H9 (cell line): ENCODE measurements around the gene ASAP3. TPM values are rescaled to one million over a fixed set of nuclear protein-coding genes. Genes with fewer than 3 reads are reported as not detected.
A peak's percentile ranks its signal among the peaks of the same experiment; 100 is the strongest.

Experiments
- DNase-seq: peaks from one replicate; pipeline ENCODE4 v3.0.0-alpha.2; 2017
- H2AFZ ChIP-seq: one replicate; pipeline ENCODE4 v1.6.1; 2013; ENCODE audit warnings: mild to moderate bottlenecking, low read length, control low read depth, moderate library complexity
- H2AK5ac ChIP-seq: 2 replicates; pipeline ENCODE4 v1.6.1; 2013; ENCODE audit warnings: low read length, control low read depth, mixed read lengths; ENCODE audit not compliant: insufficient read length
- H2BK120ac ChIP-seq: one replicate; pipeline ENCODE4 v1.6.1; 2013; ENCODE audit warnings: low read depth, mild to moderate bottlenecking, low read length, control low read depth, inconsistent platforms; ENCODE audit not compliant: poor library complexity, severe bottlenecking
- H2BK12ac ChIP-seq: 2 replicates; pipeline ENCODE4 v1.6.1; 2013; ENCODE audit warnings: low read length, control low read depth, mixed read lengths, low read depth; ENCODE audit not compliant: insufficient read length
- H2BK15ac ChIP-seq: 2 replicates; pipeline ENCODE4 v1.6.1; 2013; ENCODE audit warnings: low read depth, low read length, control low read depth
- H2BK20ac ChIP-seq: one replicate; pipeline ENCODE4 v1.6.1; 2013; ENCODE audit warnings: low read depth, mild to moderate bottlenecking, low read length, control low read depth, inconsistent platforms; ENCODE audit not compliant: poor library complexity, severe bottlenecking
- H2BK5ac ChIP-seq: 2 replicates; pipeline ENCODE4 v1.6.1; 2013; ENCODE audit warnings: low read length, control low read depth, mixed read lengths; ENCODE audit not compliant: insufficient read length
- H3K14ac ChIP-seq: 2 replicates; pipeline ENCODE4 v1.6.1; 2013; ENCODE audit warnings: low read length, control low read depth; ENCODE audit not compliant: insufficient read depth
- H3K18ac ChIP-seq: 2 replicates; pipeline ENCODE4 v1.6.1; 2013; ENCODE audit warnings: low read depth, mild to moderate bottlenecking, mixed read lengths, low read length, control low read depth; ENCODE audit not compliant: insufficient read length
- H3K23ac ChIP-seq: 2 replicates; pipeline ENCODE4 v1.6.1; 2013; ENCODE audit warnings: low read length, control low read depth, mixed read lengths, low read depth; ENCODE audit not compliant: insufficient read length
- H3K23me2 ChIP-seq: 2 replicates; pipeline ENCODE4 v1.6.1; 2013; ENCODE audit warnings: low read depth, mild to moderate bottlenecking, mixed read lengths, low read length, control low read depth; ENCODE audit not compliant: insufficient read length, poor library complexity, severe bottlenecking
- H3K27ac ChIP-seq: 2 replicates; pipeline ENCODE4 v1.5.1; 2013; ENCODE audit warnings: low read length, control low read depth, mixed read lengths, low read depth; ENCODE audit not compliant: insufficient read length
- H3K27me3 ChIP-seq: 2 replicates; pipeline ENCODE4 v1.6.1; 2013; ENCODE audit warnings: low read length, control low read depth, inconsistent platforms; ENCODE audit not compliant: insufficient read depth
- H3K4ac ChIP-seq: 2 replicates; pipeline ENCODE4 v1.6.1; 2013; ENCODE audit warnings: low read depth, mild to moderate bottlenecking, control low read depth, inconsistent platforms, low read length, moderate library complexity
- H3K4me1 ChIP-seq: 2 replicates; pipeline ENCODE4 v1.6.1; 2013; ENCODE audit warnings: low read length, control low read depth, inconsistent platforms; ENCODE audit not compliant: insufficient read depth
- H3K4me2 ChIP-seq: 2 replicates; pipeline ENCODE4 v1.6.1; 2013; ENCODE audit warnings: low read length, control low read depth, mixed read lengths; ENCODE audit not compliant: insufficient read length, insufficient read depth
- H3K56ac ChIP-seq: 2 replicates; pipeline ENCODE4 v1.6.1; 2013; ENCODE audit warnings: low read depth, mild to moderate bottlenecking, mixed read lengths, low read length, control low read depth; ENCODE audit not compliant: insufficient read length
- H3K79me1 ChIP-seq: 2 replicates; pipeline ENCODE4 v1.6.1; 2013; ENCODE audit warnings: low read depth, mild to moderate bottlenecking, moderate library complexity, low read length, control low read depth, inconsistent platforms; ENCODE audit not compliant: insufficient read depth, poor library complexity, severe bottlenecking
- H3K79me2 ChIP-seq: 2 replicates; pipeline ENCODE4 v1.6.1; 2013; ENCODE audit warnings: low read length, control low read depth, inconsistent platforms; ENCODE audit not compliant: insufficient read depth
- H3K9ac ChIP-seq: 2 replicates; pipeline ENCODE4 v1.6.1; 2013; ENCODE audit warnings: low read length, control low read depth, mixed read lengths; ENCODE audit not compliant: insufficient read length; ENCODE audit errors: extremely low read depth
- H3K9me3 ChIP-seq: one replicate; pipeline ENCODE4 v1.6.1; 2013; ENCODE audit warnings: low read depth, low read length, inconsistent platforms; ENCODE audit not compliant: control insufficient read depth
- H3T11ph ChIP-seq: one replicate; pipeline ENCODE4 v1.6.1; 2013; ENCODE audit warnings: mild to moderate bottlenecking, low read length, control low read depth, inconsistent platforms
- H4K20me1 ChIP-seq: one replicate; pipeline ENCODE4 v1.6.1; 2013; ENCODE audit not compliant: control insufficient read depth, insufficient read length, insufficient read depth
- H4K5ac ChIP-seq: 2 replicates; pipeline ENCODE4 v1.6.1; 2013; ENCODE audit warnings: low read depth, mild to moderate bottlenecking, mixed read lengths, low read length, control low read depth; ENCODE audit not compliant: insufficient read length
- H4K8ac ChIP-seq: replicated peaks from 2 replicates; pipeline ENCODE4 v1.6.1; 2013; ENCODE audit warnings: low read length, control low read depth, mixed read lengths, low read depth; ENCODE audit not compliant: insufficient read length
- H4K91ac ChIP-seq: 2 replicates; pipeline ENCODE4 v1.6.1; 2013; ENCODE audit warnings: low read depth, mild to moderate bottlenecking, moderate library complexity, mixed read lengths, low read length, control low read depth; ENCODE audit not compliant: insufficient read length
- H3K27ac Mint-ChIP-seq, 3 experiments: 2 replicates in 2 of 3; 3 replicates in 1 of 3; pipeline ENCODE4 v1.8.0; 2020 to 2021; ENCODE audit warnings: mixed read lengths in 3 of 3, mild to moderate bottlenecking in 1 of 3, moderate library complexity in 1 of 3
- H3K27me3 Mint-ChIP-seq: 2 replicates; pipeline ENCODE4 v1.8.0; 2021; ENCODE audit warnings: low read depth, mild to moderate bottlenecking, moderate library complexity, mixed read lengths
- H3K36me3 Mint-ChIP-seq, 3 experiments: 2 replicates in 2 of 3; 3 replicates in 1 of 3; pipeline ENCODE4 v1.8.0; 2020 to 2021; ENCODE audit warnings: low read depth in 3 of 3, mixed read lengths in 3 of 3; ENCODE audit not compliant: insufficient read depth in 1 of 3
- H3K4me1 Mint-ChIP-seq, 2 experiments: 2 replicates each; pipeline ENCODE4 v1.8.0; 2020; ENCODE audit warnings: mixed read lengths in 2 of 2
- H3K4me3 Mint-ChIP-seq, 2 experiments: 2 replicates in 1 of 2; 3 replicates in 1 of 2; pipeline ENCODE4 v1.8.0; 2020 to 2021; ENCODE audit warnings: mild to moderate bottlenecking in 2 of 2, mixed read lengths in 2 of 2, moderate library complexity in 1 of 2
- H3K9me3 Mint-ChIP-seq, 2 experiments: 2 replicates in 1 of 2; 3 replicates in 1 of 2; pipeline ENCODE4 v1.8.0; 2020; ENCODE audit warnings: mild to moderate bottlenecking in 2 of 2, mixed read lengths in 2 of 2, moderate library complexity in 1 of 2
- CTCF ChIP-seq: fragments of 200-600 bp; sonication (generic); conservative IDR thresholded peaks from 3 replicates; pipeline ENCODE4 v1.8.0; 2021; ENCODE audit warnings: antibody characterized with exemption, mild to moderate bottlenecking
- WGBS: extraction: QIAGEN DNeasy Blood & Tissue Kit; methylation state at CpG from one replicate; pipeline ENCODE4 v1.1.7; 2013; ENCODE audit warnings: missing lambda C conversion rate, low lambda C conversion rate, mixed read lengths; ENCODE audit not compliant: insufficient read length; ENCODE audit errors: extremely low coverage; 5-methylcytosine and 5-hydroxymethylcytosine counted together
- total RNA-seq: library from RNA; stranded (reverse); gene quantifications from 2 replicates; pipeline ENCODE4 v1.2.1, GENCODE V29; 2021

The ASAP3 gene
- total RNA-seq, 1 experiment from 2014 or later: 26.7 TPM

GRCh38 chr1:23506376-23507107 is 22.6 kb upstream of the ASAP3 start:
- WGBS: no CpG with 5 or more reads among the region's 13 CpGs
- Histone ChIP-seq H3K79me2 (no peaks in the 10 kb centered on the region), H2BK5ac (no peak overlapping the region), H3K23ac (no peak overlapping the region), H2BK20ac (no peak overlapping the region), H2BK15ac (no peak overlapping the region), H3K23me2 (no peaks in the 10 kb centered on the region), H3K4ac (no peak overlapping the region), H3K27ac (no peak overlapping the region), H4K5ac (no peak overlapping the region), H4K91ac (no peak overlapping the region), H4K20me1 (no peaks in the 10 kb centered on the region), H2BK12ac (no peak overlapping the region), H3K9ac (no peak overlapping the region), H3K27me3 (no peaks in the 10 kb centered on the region), H2BK120ac (no peak overlapping the region), H3K18ac (no peak overlapping the region), H3K79me1 (no peaks in the 10 kb centered on the region), H2AK5ac (no peak overlapping the region), H3K4me2 (no peak overlapping the region), H3K9me3 (no peaks in the 10 kb centered on the region), H4K8ac (no peak overlapping the region), H3K56ac (no peak overlapping the region), H3K4me1 (no peaks in the 10 kb centered on the region), H3K14ac (no peak overlapping the region), H3T11ph (no peak overlapping the region), H2AFZ (no peak overlapping the region)
- Mint-ChIP-seq H3K4me3 (no peak overlapping the region), H3K27ac (peak overlapping the region in 2 of 3 experiments; percentile 59 to 67; a peak in 3 of 7 replicates), H3K27me3 (peaks cover 9% of the 10 kb centered on the region), H3K36me3 (peaks cover 2 to 10% (median 4%) of the 10 kb centered on the region in 3 experiments; a peak in 5 of 7 replicates), H3K9me3 (no peaks in the 10 kb centered on the region), H3K4me1 (peaks cover 4 to 5% of the 10 kb centered on the region in 2 experiments; a peak in 3 of 4 replicates)
- no peak for DNase-seq
- TF ChIP-seq CTCF: no peak
